NCI-H1048 (cell line): Measurements from ENCODE around the gene LRP5.

ENCODE experiments used
- DNase-seq: peaks from one replicate; lab custom pipeline; 2025; lab: John Stamatoyannopoulos, UW

LRP5 gene

DNA sequence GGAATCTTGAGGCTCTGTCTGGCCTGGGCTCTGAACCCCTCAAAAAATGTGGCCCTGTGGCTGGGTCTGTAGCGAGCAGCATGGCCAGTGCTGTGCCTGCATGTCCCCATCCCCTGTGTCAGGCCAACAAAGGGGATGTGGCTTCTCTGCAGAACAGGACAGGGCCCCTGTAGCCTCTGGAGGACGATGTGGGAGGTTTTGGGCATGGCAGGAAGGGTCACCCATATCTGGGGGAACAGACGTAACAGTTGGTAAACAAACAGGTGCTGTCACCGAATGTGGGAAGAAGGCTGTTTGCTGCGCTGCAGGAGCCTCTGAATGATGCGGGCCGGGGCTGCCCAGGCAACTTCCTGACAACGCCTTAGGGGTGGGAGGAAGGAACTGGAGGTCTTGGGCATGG lies 35.0 kb downstream of the LRP5 start:
- no peak for DNase-seq

DNA sequence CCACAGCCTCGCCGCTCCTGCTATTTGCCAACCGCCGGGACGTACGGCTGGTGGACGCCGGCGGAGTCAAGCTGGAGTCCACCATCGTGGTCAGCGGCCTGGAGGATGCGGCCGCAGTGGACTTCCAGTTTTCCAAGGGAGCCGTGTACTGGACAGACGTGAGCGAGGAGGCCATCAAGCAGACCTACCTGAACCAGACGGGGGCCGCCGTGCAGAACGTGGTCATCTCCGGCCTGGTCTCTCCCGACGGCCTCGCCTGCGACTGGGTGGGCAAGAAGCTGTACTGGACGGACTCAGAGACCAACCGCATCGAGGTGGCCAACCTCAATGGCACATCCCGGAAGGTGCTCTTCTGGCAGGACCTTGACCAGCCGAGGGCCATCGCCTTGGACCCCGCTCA lies 35.5 kb downstream of the LRP5 start:
- no peak for DNase-seq

- no peak for DNase-seq
These were observed 37.3 kb downstream of the LRP5 start for GRCh38 chr11:68349461-68350249.

DNA sequence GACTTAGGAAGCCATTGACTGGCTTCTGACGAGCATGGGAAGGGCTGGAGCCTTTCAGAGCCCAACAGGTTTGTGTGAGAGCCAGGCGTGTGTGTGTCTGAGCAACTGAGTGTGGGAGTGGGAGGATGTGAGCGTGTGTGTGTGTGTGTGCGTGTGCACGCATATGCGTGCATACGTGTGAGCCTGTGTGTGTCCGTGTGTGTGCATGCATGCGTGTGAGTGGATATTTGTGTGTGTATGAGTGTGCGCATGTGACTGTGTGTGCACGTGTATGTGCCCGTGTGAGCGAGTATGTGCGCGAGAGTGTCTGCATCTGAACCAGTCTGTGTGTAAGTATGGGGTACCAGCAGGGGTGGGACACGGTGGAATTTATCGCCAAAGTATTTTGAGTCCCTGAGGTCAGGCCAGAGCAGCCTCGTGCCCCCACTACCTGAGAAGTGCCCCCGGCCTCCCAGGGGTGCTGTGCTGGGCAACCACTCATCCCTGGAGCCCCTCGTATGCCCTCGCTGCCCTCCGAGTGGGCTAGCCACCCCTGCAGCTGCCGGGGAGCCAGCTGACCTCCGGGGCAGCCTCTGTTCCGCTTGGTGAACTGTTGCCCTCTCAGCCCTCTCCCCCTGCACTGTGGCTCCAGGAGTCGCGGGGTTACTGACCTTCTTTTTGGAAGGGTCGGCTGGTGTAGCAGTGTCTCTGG lies 38.5 kb downstream of the LRP5 start:
- DNase-seq, result no peak

- no peak for DNase-seq
These were observed 39.3 kb downstream of the LRP5 start for GRCh38 chr11:68351450-68352275.

DNA sequence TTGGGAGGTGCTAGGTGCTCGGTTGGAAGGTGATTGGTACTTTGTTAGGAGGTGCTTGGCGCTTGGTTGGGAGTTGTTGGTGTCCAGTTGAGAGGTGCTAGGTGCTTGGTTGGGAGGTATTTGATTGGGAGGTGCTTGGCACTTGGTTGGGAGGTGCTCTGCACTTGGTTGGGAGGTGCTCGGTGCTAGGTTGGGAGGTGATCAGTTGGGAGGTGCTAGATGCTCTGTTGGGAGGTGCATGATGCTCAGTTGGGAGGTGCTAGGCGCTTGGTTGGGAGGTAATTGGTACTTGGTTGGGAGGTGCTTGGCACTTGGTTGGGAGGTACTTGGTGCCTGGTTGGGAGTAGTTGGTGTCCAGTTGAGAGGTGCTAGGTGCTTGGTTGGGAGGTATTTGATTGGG lies 40.2 kb downstream of the LRP5 start:
- DNase-seq, result no peak

DNA sequence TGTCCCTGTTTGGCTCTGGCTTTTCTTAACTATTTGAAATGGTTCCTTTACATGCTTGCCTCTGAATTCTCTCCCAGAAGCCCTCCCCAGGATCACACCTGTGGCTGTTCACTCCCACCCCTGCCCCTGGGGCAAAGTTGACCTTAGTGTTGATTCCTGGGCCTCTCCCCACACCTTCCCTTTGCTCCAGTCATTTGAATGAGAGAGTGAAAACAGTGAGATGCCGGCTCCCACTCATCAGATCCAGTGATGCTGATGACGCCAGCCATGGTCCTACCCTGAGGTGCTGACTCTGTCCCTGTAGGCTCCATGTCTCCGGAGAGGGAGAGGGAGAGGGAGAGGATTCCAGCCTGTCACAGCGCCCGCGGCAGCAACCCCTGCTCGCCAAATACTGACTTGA lies 40.7 kb downstream of the LRP5 start:
- no peak for DNase-seq

DNA sequence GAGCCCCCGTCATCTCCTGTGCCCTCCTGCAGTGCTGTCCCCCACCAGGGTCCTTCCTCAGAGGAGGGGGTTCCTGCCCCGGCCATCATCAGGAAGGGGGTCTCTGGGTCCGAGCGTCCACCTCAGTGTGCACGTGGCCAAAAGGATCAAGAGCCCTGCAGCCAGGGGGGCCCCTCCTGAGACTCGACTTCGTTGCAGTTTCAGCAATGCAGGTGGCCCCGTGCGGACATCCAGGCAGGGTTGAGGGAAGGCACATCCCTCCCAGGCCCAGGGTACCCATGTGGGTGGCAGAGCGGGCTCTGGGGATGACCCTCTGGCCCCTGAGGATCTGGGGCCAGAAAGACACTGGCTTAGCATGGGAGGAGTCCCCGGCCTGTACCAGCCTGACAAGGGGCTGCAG lies 41.3 kb downstream of the LRP5 start:
- no peak for DNase-seq

- DNase-seq, result no peak
These were observed 41.9 kb downstream of the LRP5 start for GRCh38 chr11:68354148-68354872.

DNA sequence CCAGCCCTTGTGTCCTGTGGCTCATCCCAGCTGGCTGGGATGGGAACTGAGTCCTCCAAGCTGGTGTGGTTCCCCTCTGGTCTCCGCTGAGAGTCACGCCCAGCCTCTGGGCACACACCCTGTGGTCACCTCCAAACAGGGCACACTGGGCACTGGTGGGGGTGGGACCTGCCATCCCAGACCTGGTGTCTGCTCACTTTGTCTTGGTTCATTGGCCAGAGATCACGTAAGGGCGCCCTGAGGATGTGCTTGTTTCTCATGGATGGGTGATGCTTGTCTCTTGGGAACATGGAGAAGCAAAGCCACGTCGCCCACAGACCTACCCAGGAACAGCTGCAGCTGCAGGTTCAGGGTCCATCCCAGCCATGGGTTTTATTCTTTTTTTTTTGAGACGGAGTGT lies 43.1 kb downstream of the LRP5 start:
- DNase-seq, result no peak

- no peak for DNase-seq
These were observed 45.2 kb downstream of the LRP5 start for GRCh38 chr11:68357568-68357967.

DNA sequence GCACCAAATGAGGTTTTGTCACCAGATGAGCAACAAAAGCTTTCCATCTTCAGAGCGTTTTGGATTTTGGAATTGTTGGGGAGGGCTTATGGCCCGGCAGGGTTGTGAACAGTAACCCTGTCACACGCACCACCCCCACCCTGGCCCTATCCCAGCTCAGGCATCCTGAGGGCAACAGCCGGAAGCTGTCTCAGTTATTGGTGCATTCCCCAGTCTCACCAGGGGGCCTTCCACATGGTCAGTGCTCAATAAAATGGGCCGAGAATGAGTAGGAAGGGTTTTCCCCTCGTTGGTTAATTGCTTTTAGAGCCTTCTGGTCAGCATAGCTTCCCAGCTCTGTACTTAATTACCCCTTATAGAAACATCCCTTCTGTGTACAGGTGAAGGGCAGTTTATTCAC lies 46.0 kb downstream of the LRP5 start:
- no peak for DNase-seq

DNA sequence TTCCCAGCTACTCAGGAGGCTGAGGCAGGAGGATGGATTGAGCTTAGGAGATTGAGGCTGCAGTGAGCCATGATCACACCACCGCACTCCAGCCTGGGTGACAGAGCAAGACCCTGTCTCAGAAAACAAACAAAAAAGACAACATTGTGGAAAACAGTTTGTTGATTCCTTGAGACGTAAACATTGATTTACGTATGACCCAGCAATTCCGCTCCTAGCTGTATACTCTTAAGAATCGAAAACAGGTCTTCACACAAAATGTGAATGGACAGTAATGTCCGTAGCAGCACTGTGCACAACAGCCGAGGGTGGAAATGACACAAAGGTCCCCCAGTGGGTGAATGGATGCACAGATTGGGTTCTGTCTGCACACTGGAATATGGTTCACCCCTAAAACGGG lies 49.3 kb downstream of the LRP5 start:
- no peak for DNase-seq

DNA sequence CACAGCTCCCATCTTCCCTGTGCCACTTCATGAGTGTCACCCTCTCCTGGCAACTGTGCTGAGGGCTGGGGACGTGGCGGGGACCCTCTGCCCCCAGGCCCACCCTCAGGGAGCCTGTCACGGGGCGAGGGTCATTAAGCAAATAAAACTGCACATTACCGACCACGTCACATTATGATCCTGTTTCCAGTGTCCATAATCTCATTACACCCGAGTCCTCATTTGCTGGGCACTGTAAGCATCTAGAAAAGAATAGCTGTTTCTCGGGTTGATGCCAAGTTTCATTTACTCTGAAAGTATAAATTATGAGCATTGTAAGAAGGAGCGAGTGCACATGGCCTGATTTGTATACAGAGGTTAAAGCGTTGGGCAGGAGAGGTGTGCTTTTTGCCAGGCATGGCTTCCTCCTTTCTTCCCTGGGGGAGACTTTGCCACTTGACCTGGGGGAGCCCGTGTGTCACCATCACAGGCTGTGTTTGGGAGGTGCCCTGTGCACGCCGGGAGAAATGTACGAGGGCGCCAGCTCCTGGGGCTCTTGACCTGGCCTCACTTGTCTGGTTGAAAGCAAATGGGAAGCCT lies 50.5 kb downstream of the LRP5 start:
- DNase-seq, result no peak

GRCh38 chr11:68363776-68364175 lies 51.4 kb downstream of the LRP5 start:
- DNase-seq, result no peak

DNA sequence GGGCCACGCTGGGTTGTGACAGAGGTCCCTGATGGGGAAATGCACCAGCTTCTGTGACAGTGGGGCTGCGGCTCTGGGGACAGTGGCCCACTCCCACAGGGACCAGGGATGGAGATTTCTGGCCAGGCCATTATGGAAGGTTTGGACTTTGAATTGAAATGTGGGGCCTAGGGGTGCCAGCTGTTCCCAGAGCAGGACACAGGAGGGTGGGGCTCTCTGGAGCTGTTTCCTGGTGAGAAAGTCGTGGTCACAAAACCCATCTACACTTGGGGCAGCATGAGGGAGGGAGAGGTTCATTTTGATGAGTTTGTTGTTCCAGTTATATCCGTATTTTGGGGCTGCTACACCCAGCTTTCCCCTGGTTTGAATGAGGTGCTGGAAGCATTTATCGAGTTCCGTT lies 52.2 kb downstream of the LRP5 start:
- DNase-seq, result no peak

DNA sequence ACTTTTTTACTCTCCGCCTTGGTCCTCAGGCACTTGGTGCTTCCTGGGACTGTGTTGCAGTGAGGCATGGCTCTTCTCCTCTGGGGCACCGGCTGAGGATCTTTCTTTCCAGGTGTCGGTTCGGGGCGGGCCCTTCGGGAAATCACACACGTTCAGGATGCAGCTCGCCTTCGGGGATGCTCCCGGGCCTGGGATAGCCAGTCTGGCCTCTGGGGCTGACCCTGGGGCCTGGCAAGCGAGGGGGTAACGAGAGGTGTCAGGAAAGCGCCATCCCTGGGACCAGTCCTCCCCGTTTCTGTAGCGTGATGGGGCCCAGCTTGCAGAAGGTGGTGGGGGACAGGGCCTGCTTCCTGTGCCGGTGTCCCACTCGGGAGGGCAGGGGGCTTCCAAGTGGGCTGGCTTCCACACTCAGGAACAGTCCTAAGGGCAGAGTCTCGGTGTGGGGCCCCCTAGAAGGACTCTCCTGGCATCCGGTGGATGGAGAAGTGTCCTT lies 53.6 kb downstream of the LRP5 start:
- no peak for DNase-seq

- DNase-seq, result no peak
These were observed 54.9 kb downstream of the LRP5 start for GRCh38 chr11:68367252-68367651.

DNA sequence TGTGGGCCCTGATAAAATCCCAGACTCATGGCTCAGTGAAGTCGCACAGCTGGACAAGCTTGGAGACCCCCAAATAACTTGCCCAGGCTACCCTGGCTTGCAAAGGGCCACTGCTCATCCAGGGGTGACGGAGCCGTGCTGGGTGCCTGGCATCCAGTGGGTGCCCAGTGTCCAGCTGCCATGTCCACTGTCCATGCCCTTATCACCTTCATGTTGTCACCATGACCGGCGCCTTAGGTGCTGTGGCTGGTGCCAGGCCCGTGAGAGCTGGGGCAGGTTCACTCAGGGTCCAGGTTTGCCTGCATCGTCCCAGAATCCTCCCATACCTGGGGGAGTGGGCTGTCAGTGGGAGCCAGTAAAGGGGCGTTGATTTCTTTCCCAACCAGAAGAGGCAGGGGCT lies 57.4 kb downstream of the LRP5 start:
- no peak for DNase-seq

- DNase-seq, result no peak
These were observed 58.1 kb downstream of the LRP5 start for GRCh38 chr11:68370211-68371111.
